GM23338 (cell line): ENCODE measurements around the gene MTMR3. TPM values are rescaled to one million over a fixed set of nuclear protein-coding genes. Genes with fewer than 3 reads are reported as not detected.

Experiments used
- ATAC-seq: fragments of 200-7000 bp; cut with Tn5 transposase; 3 replicates; pipeline ENCODE4 v1.9.1; 2020
- DNase-seq: peaks from one replicate; pipeline ENCODE4 v3.0.0-alpha.2; 2015; ENCODE audit warnings: low spot score
- H2AFZ ChIP-seq: fragments of 200-600 bp; sonication (generic); 2 replicates; pipeline ENCODE4 v1.8.0; 2016; ENCODE audit warnings: antibody characterized with exemption, mild to moderate bottlenecking, moderate library complexity
- H3F3A ChIP-seq: fragments of 200-600 bp; sonication (generic); replicated peaks from 2 replicates; pipeline ENCODE4 v1.8.0; 2017; ENCODE audit warnings: antibody characterized with exemption, mixed run types, low read depth
- H3K27ac ChIP-seq: fragments of 200-600 bp; sonication (generic); 2 replicates; pipeline ENCODE4 v1.6.1; 2016; ENCODE audit warnings: low read depth
- H3K27me3 ChIP-seq: fragments of 200-600 bp; sonication (generic); 2 replicates; pipeline ENCODE4 v1.8.0; 2016; ENCODE audit warnings: mild to moderate bottlenecking, mixed run types, moderate library complexity; ENCODE audit not compliant: insufficient read depth
- H3K36me3 ChIP-seq: fragments of 200-600 bp; sonication (generic); 2 replicates; pipeline ENCODE4 v1.8.0; 2016; ENCODE audit warnings: mild to moderate bottlenecking; ENCODE audit not compliant: insufficient read depth
- H3K4me1 ChIP-seq: fragments of 200-600 bp; sonication (generic); 2 replicates; pipeline ENCODE4 v1.8.0; 2016; ENCODE audit warnings: mild to moderate bottlenecking, moderate library complexity; ENCODE audit not compliant: insufficient read depth
- H3K4me2 ChIP-seq: fragments of 200-600 bp; sonication (generic); 2 replicates; pipeline ENCODE4 v1.7.1; 2017; ENCODE audit warnings: mixed run types
- H3K4me3 ChIP-seq: fragments of 200-600 bp; sonication (generic); 2 replicates; pipeline ENCODE4 v1.6.1; 2016; ENCODE audit warnings: mixed run types
- H3K79me2 ChIP-seq: fragments of 200-600 bp; sonication (generic); replicated peaks from 2 replicates; pipeline ENCODE4 v1.8.0; 2017; ENCODE audit warnings: mild to moderate bottlenecking; ENCODE audit not compliant: insufficient read depth
- H3K9me2 ChIP-seq: fragments of 200-600 bp; sonication (generic); 2 replicates; pipeline ENCODE4 v1.8.0; 2017; ENCODE audit not compliant: insufficient read depth
- H4K20me1 ChIP-seq: fragments of 200-600 bp; sonication (generic); replicated peaks from 2 replicates; pipeline ENCODE4 v1.8.0; 2017; ENCODE audit warnings: mild to moderate bottlenecking; ENCODE audit not compliant: insufficient read depth
- H3K27ac Mint-ChIP-seq: 2 replicates; pipeline ENCODE4 v1.8.0; 2020; ENCODE audit warnings: inconsistent platforms, mild to moderate bottlenecking, moderate library complexity, mixed read lengths
- H3K27me3 Mint-ChIP-seq: 3 replicates; pipeline ENCODE4 v1.8.0; 2022; ENCODE audit warnings: low read depth, mild to moderate bottlenecking, moderate library complexity, mixed read lengths, inconsistent platforms; ENCODE audit not compliant: insufficient read depth, poor library complexity
- H3K36me3 Mint-ChIP-seq: 3 replicates; pipeline ENCODE4 v1.8.0; 2021; ENCODE audit warnings: low read depth, mild to moderate bottlenecking, inconsistent platforms, moderate library complexity, mixed read lengths
- H3K4me1 Mint-ChIP-seq: 3 replicates; pipeline ENCODE4 v1.8.0; 2020; ENCODE audit warnings: mild to moderate bottlenecking, inconsistent platforms, mixed read lengths
- H3K4me3 Mint-ChIP-seq: 3 replicates; pipeline ENCODE4 v1.8.0; 2021; ENCODE audit warnings: moderate library complexity, mild to moderate bottlenecking, inconsistent platforms, mixed read lengths
- H3K9me3 Mint-ChIP-seq: 3 replicates; pipeline ENCODE4 v1.8.0; 2020; ENCODE audit warnings: moderate library complexity, mild to moderate bottlenecking, inconsistent platforms, mixed read lengths
- ETS1 ChIP-seq: IDR thresholded peaks from 2 replicates; pipeline ENCODE4 v1.6.1; 2016; ENCODE audit warnings: antibody characterized with exemption
- JUNB ChIP-seq: IDR thresholded peaks from one replicate; pipeline ENCODE4 v1.6.1; 2016; ENCODE audit warnings: antibody characterized with exemption; ENCODE audit not compliant: unreplicated experiment
- NANOG ChIP-seq: IDR thresholded peaks from 2 replicates; pipeline ENCODE4 v1.6.1; 2016; ENCODE audit warnings: antibody characterized with exemption, borderline replicate concordance
- POLR2AphosphoS5 ChIP-seq: IDR thresholded peaks from 2 replicates; pipeline ENCODE4 v1.6.1; 2016; ENCODE audit warnings: antibody characterized with exemption, low read depth
- STAT1 ChIP-seq: IDR thresholded peaks from one replicate; pipeline ENCODE4 v1.6.1; 2016; ENCODE audit warnings: antibody characterized with exemption; ENCODE audit not compliant: unreplicated experiment
- ZNF114 ChIP-seq: fragments of 250-450 bp; sonication (Bioruptor Pico); IDR thresholded peaks from 2 replicates; pipeline ENCODE4 v1.5.0; 2020; ENCODE audit warnings: mild to moderate bottlenecking, moderate library complexity
- ZNF331 ChIP-seq: fragments of 250-450 bp; sonication (Bioruptor Pico); IDR thresholded peaks from 2 replicates; pipeline ENCODE4 v1.5.0; 2020; ENCODE audit warnings: low read depth, mild to moderate bottlenecking, moderate library complexity
- ZNF462 ChIP-seq: fragments of 250-450 bp; sonication (Bioruptor Pico); IDR thresholded peaks from 2 replicates; pipeline ENCODE4 v1.5.0; 2020; ENCODE audit warnings: mild to moderate bottlenecking, moderate library complexity
- polyA plus RNA-seq: library from polyadenylated mRNA; unstranded; fragments of >200 nt; fragmentation: Nextera tagmentation; extraction: Ambion mirVana; gene quantifications from 2 replicates; pipeline ENCODE4 v1.2.1, GENCODE V29; 2016
- total RNA-seq: library from RNA; depleted of rRNA; stranded (reverse); fragments of >200 nt; shearing (Covaris generic); gene quantifications from 2 replicates; pipeline ENCODE4 v1.2.3, GENCODE V29; 2014

The MTMR3 gene
- total and polyA plus RNA-seq, 2 experiments from 2014 or later = 5.2 to 27.4 TPM

GRCh38 chr22:29956680-29957079 lies 73.7 kb downstream of the MTMR3 start:
- no peaks in the 10 kb centered on the region for H3K36me3 Mint-ChIP-seq
- H3K4me3 ChIP-seq = no peak overlapping the region
- H3K9me2 ChIP-seq = no peaks in the 10 kb centered on the region
- H3K27me3 ChIP-seq = no peaks in the 10 kb centered on the region
- H3K4me2 ChIP-seq = no peak overlapping the region
- H3K4me3 Mint-ChIP-seq = no peak overlapping the region
- no peaks in the 10 kb centered on the region for H3K27me3 Mint-ChIP-seq
- ATAC-seq = no peak
- H3K9me3 Mint-ChIP-seq = no peaks in the 10 kb centered on the region
- TF ChIP-seq NANOG (no peak), POLR2AphosphoS5 (no peak), STAT1 (no peak), ETS1 (no peak), ZNF114 (CRISPR knock-in tag) (no peak), ZNF462 (no peak), JUNB (no peak), ZNF331 (CRISPR knock-in tag) (no peak)
- H3K36me3 ChIP-seq = no peaks in the 10 kb centered on the region
- no peak overlapping the region for H3K27ac ChIP-seq
- no peaks in the 10 kb centered on the region for H3F3A ChIP-seq
- no peak overlapping the region for H2AFZ ChIP-seq
- no peak for DNase-seq
- H3K4me1 Mint-ChIP-seq = peaks cover 16% of the 10 kb centered on the region; the same call in 2 of the 3 replicates
- H3K27ac Mint-ChIP-seq = no peak overlapping the region
- H3K79me2 ChIP-seq = peaks cover 32% of the 10 kb centered on the region
- no peaks in the 10 kb centered on the region for H4K20me1 ChIP-seq
- H3K4me1 ChIP-seq = peaks cover 16% of the 10 kb centered on the region
